Testis (tissue), 3 donors: Measurements from ENCODE around the gene CEP152. TPM values are rescaled to one million over a fixed set of nuclear protein-coding genes. Genes with fewer than 3 reads are reported as not detected.

Source experiments
- DNase-seq: peaks from one replicate; pipeline ENCODE4 v3.0.0-alpha.2; 2019
- H3K27ac ChIP-seq, 2 donors: fragments of 200-600 bp; sonication (generic); one replicate each; pipeline ENCODE4 v1.5.1; 2019
- H3K27me3 ChIP-seq: fragments of 200-600 bp; sonication (generic); one replicate; pipeline ENCODE4 v1.5.1; 2019
- H3K36me3 ChIP-seq: fragments of 200-600 bp; sonication (generic); one replicate; pipeline ENCODE4 v1.5.1; 2017; ENCODE audit warnings: low read depth; ENCODE audit errors: missing control alignments
- H3K4me1 ChIP-seq: fragments of 200-600 bp; sonication (generic); one replicate; pipeline ENCODE4 v1.5.1; 2019
- H3K4me3 ChIP-seq, 2 donors: fragments of 200-600 bp; sonication (generic); one replicate each; pipeline ENCODE4 v1.5.1; 2017 to 2019
- H3K9me3 ChIP-seq: fragments of 200-600 bp; sonication (generic); one replicate; pipeline ENCODE4 v1.5.1; 2017
- CTCF ChIP-seq, 3 experiments: fragments of 450-650 bp in 2 of 3; fragments of 200-600 bp in 1 of 3; sonication (generic) in 1 of 3; IDR thresholded peaks; one replicate each; pipeline ENCODE4 v1.5.1; 2016 to 2019; ENCODE audit warnings: antibody characterized with exemption in 3 of 3, mild to moderate bottlenecking in 2 of 3, moderate library complexity in 1 of 3
- POLR2A ChIP-seq: fragments of 450-650 bp; IDR thresholded peaks from one replicate; pipeline ENCODE4 v1.6.1; 2017; ENCODE audit warnings: antibody characterized with exemption, mild to moderate bottlenecking, moderate library complexity
- WGBS, 2 donors: methylation state at CpG; one replicate each; pipeline ENCODE4 v1.1.5; 2018; 5-methylcytosine and 5-hydroxymethylcytosine counted together
- intact Hi-C: fragments of 100-400 bp; cut with DNase I; formaldehyde crosslinking; loops from one replicate; pipeline ENCODE4 v1.15.1; 2023; ENCODE audit warnings: low total_unique reads
- polyA plus RNA-seq: library from polyadenylated mRNA; stranded (reverse); fragments of 350-450 nt; fragmentation: Illumina TruSeq; extraction: RNeasy Lipid Tissue Mini Kit (QIAGEN cat#74804); gene quantifications from one replicate; pipeline ENCODE4 v1.2.3, GENCODE V29; 2014; ENCODE audit warnings: low read depth, low replicate concordance; ENCODE audit not compliant: insufficient read depth
- total RNA-seq, 2 donors: library from RNA; depleted of rRNA; stranded (reverse); fragments of >200 nt; gene quantifications; one replicate each; pipeline ENCODE4 v1.2.3, GENCODE V29; 2016

Gene CEP152
- total and polyA plus RNA-seq, 3 donors from 2014 or later: 11.5 to 66.3 (median 34.7) TPM

DNA sequence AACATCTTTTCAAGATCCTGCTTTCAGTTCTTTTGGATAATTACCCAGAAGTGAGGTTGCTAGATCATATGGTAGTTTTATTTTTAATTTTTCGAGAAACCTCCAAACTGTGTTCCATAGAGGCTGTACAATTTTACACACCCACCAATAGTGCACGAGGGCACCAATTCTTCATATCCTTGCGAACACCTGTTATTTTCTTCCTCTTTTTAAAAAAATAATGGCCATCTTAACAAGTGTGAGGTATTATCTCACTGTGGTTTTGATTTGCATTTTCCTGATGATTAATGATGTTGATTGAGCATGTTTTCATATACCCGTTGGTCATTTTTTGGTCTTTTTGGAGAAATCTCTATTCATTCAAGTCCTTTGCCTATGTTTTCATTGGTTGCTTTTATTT is 17.6 kb upstream of the CEP152 start:
- H3K4me1 ChIP-seq: no peaks in the 10 kb centered on the region
- H3K27ac ChIP-seq: no peak overlapping the region
- TF ChIP-seq POLR2A: no peak
- no peak for TF ChIP-seq CTCF (IDR thresholded peaks at IDR 0.05)
- no peak for DNase-seq
- intact Hi-C loops: no loop called here
- no peak overlapping the region for H3K4me3 ChIP-seq
- no peaks in the 10 kb centered on the region for H3K36me3 ChIP-seq
- H3K9me3 ChIP-seq: no peaks in the 10 kb centered on the region
- 70 to 92% methylated on average over 4 of the region's 4 CpGs for WGBS, 2 donors
- H3K27me3 ChIP-seq: no peaks in the 10 kb centered on the region

DNA sequence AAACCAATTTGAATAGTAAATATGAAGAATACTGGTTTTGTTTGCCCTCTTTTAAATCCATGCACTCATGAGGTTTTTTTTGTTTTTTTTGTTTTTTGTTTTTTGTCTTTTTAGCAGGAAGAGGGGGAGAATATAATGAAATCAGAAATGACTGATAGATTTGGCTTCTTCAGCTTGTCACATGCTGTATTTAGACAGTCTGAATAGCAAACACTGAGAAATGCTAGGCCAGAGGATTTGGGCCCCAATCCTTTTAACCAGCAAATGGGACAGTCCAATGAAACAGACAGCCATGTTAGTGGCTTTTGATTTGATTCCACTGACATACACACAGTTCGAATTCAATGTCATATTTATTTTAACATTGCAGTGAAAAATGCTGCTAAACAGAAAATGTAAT is 14.2 kb upstream of the CEP152 start:
- WGBS, 2 donors: 83 to 92% methylated on average over 1 of the region's 1 CpG
- DNase-seq: no peak
- intact Hi-C loops: no loop called here
- Histone ChIP-seq H3K36me3 (no peaks in the 10 kb centered on the region), H3K4me3 (no peak overlapping the region), H3K4me1 (no peaks in the 10 kb centered on the region), H3K9me3 (no peaks in the 10 kb centered on the region), H3K27ac (no peak overlapping the region), H3K27me3 (no peaks in the 10 kb centered on the region)
- TF ChIP-seq CTCF (IDR thresholded peaks at IDR 0.05) (no peak), POLR2A (no peak)

DNA sequence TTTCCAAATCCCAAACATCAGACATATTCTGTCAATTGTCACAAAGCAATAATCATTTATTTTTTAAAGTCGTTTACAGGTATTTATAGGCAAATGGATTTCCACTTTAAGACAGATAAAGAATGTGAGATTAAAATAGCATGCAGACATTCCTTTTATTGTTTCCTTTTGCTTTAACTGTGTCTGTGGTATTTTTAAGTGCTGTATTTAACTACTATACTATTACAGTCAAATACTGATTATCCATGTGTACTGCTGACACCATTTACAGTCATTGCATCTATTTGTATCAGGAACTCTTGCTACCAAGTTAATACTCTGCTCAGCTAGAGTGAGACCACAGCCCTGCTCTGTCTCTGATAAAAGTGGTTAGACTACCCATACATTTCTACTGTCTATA is 12.8 kb upstream of the CEP152 start:
- TF ChIP-seq POLR2A (no peak), CTCF (IDR thresholded peaks at IDR 0.05) (no peak)
- H3K4me1 ChIP-seq: no peaks in the 10 kb centered on the region
- intact Hi-C loops: no loop called here
- no peaks in the 10 kb centered on the region for H3K27me3 ChIP-seq
- no peak overlapping the region for H3K27ac ChIP-seq
- no peaks in the 10 kb centered on the region for H3K9me3 ChIP-seq
- H3K4me3 ChIP-seq: no peak overlapping the region
- WGBS, 2 donors: 68 to 74% methylated on average over 1 of the region's 1 CpG
- H3K36me3 ChIP-seq: no peaks in the 10 kb centered on the region
- no peak for DNase-seq

- WGBS, 2 donors: 21 to 27% methylated on average over 1 of the region's 1 CpG
- no peaks in the 10 kb centered on the region for H3K27me3 ChIP-seq
- H3K9me3 ChIP-seq: no peaks in the 10 kb centered on the region
- intact Hi-C loops: no loop called here
- no peaks in the 10 kb centered on the region for H3K36me3 ChIP-seq
- H3K27ac ChIP-seq: no peak overlapping the region
- TF ChIP-seq CTCF (IDR thresholded peaks at IDR 0.05) (no peak), POLR2A (no peak)
- H3K4me3 ChIP-seq: no peak overlapping the region
- DNase-seq: no peak
- H3K4me1 ChIP-seq: no peaks in the 10 kb centered on the region
Measured at GRCh38 chr15:48823237-48823636, 12.4 kb upstream of the CEP152 start.

GRCh38 chr15:48814286-48814685 is 3.4 kb upstream of the CEP152 start:
- Histone ChIP-seq H3K36me3 (no peaks in the 10 kb centered on the region), H3K9me3 (no peaks in the 10 kb centered on the region), H3K27ac (no peak overlapping the region), H3K4me1 (no peaks in the 10 kb centered on the region), H3K27me3 (no peaks in the 10 kb centered on the region), H3K4me3 (no peak overlapping the region)
- intact Hi-C loops: no loop called here
- WGBS, 2 donors: 87 to 90% methylated on average over 2 of the region's 2 CpGs
- DNase-seq: no peak
- TF ChIP-seq POLR2A: no peak
- no peak for TF ChIP-seq CTCF (IDR thresholded peaks at IDR 0.05)
